GM18511 (cell line): Measurements from ENCODE around the gene OSBPL8.
"Not testable (repeated sequence)": the region's sequence is repeated elsewhere in the genome, so short reads cannot be mapped to it uniquely, and the experiment has no call there.

ENCODE experiments used
- ATAC-seq: cut with Tn5 transposase; IDR thresholded peaks from one replicate; pipeline ENCODE4 v1.9.1; 2021; ENCODE audit warnings: mild to moderate bottlenecking, moderate library complexity; ENCODE audit not compliant: unreplicated experiment

Gene OSBPL8

DNA sequence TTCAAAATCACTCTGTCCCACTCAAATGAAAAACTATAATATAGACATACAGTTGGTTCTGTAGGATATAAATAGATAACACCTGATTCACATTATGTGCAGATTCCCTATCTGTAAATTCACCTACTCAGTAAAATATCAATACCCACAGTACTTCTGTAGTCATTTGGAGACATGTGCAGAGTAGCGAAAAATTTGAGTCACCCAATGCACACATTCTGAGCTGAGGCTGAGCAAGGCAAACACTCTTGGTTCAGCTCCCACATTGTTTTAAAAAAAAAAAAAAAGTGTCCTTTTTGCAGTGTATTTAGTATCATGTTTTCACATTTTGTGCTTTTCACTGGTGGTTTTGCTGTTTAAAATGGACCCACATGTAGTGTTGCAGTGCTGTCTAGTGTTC, 184.1 kb downstream of the OSBPL8 start:
- ATAC-seq, result no peak

DNA sequence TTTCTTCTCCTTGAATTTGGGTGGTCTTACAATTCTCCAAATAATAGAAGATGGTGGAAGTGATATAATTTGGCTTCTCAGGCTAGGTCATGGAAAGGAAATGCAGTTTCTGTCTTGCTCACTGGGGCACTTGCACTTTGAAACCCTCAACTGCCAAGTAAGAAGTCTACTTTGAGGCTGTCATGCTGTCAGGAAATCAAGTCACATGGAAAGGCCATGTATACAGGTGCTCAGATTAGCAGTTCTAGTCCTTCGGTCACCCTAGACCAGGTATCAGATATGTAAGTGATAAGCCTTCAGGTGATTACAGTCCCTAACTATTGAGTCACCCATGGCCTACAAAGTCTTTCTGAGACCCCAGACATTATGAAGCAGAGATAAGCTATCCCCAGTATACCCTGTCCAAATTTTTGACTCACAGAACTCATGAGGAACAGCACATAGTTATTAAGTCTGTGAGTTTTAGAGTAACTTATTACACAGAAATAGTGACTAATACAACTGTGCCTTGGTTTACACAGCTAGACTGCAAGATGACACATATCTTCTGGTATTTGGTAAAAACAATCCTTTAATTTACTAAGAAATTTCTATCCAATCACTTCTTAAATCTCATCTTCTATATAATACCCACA, 185.1 kb downstream of the OSBPL8 start:
- ATAC-seq, result no peak

DNA sequence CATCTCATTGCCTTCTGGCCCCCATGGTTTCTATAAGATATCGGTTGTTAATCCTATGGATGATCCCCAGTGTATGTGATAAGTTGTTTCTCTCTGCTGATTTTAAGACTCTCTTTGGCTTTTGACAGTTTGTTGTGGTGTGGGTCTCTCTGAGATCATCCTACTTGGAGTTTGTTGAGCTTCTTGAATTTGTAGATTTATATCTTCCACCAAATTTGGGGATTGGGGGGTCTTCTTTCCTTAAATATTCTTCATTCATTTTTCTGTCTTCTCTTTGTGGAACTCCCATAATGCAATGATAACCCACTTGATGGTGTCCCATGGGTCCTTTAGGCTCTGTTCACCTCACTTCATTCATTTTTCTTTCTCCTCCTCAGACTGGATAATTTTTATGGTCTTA, 191.3 kb downstream of the OSBPL8 start:
- ATAC-seq, result no peak

DNA sequence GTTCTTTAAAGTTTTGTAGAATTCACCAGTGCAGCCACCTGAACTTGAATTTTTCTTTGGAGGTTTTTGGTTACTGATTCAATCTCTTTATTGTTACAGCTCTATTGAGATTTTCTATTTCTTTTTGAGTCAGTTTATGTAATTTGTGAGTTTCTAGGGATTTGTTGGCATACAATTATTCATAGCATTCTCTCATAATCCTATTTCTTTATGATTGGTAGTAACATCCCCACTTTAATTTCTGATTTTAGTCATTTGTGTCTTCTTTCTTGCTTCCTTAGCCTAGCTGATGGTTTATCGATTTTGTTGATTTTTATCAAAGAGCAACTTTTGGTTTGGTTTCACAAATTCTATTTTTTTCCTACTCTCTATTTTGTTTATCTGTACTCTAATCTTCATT, 193.4 kb downstream of the OSBPL8 start:
- ATAC-seq, result no peak

DNA sequence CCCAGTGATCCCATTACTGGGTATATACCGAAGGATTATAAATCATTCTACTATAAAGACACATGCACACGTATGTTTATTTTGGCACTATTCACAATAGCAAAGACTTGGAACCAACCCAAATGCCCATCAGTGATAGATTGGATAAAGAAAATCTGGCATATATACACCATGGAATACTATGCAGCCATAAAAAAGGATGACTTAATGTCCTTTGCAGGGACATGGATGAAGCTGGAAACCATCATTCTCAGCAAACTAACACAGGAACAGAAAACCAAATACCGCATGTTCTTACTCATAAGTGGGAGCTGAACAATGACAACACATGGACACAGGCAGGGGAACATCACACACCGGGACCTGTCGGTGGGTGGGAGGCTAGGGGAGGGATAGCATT, 195.4 kb downstream of the OSBPL8 start:
- ATAC-seq, result not testable (repeated sequence)

DNA sequence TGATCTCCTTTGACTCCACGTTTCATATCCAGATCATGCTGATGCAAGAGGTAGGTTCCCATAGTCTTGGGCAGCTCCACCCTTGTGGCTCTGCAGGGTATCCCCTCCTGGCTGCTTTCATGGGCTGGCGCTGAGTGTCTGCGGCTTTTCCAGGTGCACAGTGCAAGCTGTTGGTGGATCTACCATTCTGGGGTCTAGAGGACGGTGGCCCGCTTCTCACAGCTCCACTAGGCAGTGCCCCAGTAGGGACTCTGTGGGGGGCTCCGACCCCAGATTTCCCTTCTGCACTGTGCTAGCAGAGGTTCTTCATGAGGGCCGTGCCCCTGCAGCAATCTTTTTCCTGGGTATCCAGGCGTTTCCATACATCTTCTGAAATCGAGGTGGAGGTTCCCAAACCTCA, 199.3 kb downstream of the OSBPL8 start:
- no peak for ATAC-seq

DNA sequence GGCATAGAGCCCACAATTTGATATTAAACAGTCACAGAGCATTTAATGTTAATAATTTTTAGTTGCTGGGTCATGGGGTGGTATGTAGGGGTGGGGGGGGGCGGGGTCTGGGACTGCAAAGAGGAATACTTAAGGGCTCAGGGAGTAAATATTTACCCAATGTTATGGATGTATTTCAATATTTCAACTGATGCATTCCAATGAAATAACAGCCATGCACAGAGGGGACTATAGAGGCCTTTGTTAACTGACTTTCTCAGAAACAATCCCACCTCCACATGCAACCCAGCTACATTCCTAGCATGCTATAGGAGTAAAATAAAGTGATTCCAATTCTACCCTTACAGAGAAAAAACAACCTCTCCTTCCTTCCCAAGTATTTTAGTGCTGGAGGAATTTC, 203.5 kb downstream of the OSBPL8 start:
- ATAC-seq, result no peak

DNA sequence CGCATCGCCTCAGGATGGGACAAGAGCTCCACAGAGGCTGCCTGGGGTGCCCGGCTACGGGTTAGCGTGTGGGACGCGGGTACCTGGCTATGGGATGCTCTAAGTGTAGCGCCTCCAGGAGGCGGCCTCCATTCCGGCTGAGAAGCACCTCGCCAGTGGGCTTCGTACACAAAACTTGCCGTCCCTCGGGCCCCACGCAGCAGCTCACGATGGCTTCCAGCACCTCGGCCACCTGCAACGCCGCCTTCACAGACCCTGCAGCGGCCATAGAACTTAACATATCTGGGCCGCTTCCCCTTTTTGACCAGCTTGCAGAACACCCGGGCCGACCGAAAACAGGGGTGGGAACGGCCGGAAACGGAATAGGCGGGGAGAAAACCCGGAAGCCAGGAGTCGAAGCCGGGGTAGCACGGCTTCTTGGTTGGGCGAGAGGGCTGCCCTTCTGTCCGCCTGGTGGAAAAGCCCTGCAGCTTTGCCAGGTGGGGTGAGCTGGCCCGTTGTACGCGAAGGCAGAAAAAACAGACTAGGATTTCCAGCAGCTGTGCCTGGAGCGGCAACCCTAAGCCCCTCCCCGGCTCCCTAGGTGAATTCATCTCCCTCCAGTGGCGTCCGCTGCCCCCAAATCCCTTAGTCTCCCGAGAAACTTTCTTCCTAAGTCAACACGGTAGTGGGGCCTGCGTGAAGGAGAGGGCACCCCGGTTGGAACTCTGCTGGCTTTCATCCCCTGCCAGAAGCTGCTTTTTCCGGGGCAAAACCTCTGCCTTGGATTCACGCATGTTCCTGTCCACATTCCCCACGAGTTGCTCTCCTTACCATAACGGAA, 211.3 kb downstream of the OSBPL8 start, which contains the start of gene BBS10:
Gene BBS10, minus strand, starts transcription at position 337 of the 823 bp plus-strand sequence. Its CDS starts 57 bp downstream, at position 280.
- peak; percentile 97 for ATAC-seq

DNA sequence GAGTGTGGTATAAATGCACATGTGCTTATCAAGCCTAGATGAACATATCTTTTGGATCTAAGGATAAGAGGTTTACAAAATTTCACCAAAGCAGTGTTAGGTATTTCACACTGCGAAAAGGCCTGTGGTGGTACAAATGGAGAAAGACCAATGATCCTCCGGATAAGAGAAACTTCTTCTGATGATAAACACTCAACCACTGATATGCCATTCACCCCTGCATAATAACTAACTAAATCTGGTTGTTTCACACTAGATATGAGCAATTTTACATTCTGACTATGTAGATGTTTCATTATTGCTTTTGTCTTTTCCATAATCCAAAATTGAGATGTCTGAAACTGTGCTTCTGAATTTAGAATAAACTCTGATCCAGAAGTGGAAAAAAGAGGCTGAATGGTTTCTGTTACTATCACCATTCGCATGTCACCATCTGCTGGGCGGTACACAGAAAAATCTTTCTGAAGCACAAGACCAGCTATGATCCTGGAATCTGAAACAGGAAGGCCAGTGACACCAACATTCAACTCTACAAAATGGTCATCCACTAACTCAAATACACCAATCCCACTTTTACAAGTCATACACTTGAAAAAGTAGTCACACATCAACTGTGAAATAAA, 212.7 kb downstream of the OSBPL8 start:
- ATAC-seq, result peak; percentile 21

DNA sequence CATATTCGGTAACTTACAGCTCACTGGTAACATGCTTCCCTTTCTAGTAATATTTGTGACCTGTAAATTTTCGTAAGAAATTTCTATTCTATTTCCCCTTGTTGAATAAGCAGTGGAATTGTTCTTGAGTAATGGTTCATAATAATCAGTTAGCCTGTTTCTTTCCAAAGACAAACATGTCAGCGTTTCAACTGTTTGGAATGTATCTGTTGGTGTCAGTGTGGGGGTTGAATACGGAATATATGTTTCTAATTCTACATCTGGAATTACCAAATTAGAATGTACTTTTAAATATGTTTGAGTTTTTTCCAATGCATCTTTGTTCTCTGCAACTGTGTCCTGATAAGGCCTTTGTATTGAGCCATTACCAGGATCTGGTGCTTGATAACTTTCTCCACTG, 213.3 kb downstream of the OSBPL8 start:
- no peak for ATAC-seq

DNA sequence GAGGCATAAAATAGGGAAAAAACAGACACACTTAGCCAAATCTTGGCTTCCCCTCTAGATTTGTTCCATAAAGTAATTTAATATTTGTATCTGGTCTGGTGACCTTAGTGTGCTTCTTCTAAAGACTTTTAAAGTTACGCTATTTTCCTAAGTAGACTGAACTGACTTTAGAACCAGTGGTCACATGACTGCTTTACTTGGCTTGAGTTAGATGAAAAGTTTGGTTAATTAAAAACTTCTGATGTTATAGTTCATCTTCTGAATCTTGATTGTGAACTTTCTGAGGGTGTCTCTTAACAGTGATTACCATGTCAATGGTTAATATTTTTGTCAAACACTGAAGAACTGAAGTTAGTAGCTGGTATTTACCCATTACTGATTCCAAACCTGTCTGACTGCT, 214.0 kb downstream of the OSBPL8 start:
- ATAC-seq, result no peak

DNA sequence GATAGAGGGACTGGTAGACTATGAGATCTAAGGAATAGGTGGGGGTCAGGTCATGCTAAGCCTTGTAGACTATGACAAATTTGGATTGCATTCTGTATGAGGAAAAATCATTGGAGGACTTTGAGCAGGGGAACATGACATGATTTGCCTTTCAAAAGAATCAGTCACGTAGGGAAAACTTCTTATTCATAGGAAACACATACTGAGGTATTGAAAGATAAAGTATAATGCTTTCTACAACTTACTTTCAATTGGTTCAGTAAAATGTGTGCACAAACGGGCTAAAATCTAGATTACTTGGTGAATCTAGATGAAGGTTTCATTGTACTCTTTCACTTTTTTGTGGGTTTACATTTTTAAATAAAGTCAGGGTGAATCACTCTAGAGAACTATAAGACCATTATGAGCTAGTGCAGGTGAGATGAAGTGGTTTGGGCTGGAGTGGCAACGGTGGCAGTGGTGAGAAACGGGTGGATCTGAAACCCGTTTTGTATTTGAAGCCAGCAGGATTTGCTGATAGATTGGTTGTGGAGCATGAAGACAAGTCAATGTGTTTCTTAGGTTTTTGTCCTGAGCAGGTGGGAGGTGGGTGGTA, 218.0 kb downstream of the OSBPL8 start:
- no peak for ATAC-seq

DNA sequence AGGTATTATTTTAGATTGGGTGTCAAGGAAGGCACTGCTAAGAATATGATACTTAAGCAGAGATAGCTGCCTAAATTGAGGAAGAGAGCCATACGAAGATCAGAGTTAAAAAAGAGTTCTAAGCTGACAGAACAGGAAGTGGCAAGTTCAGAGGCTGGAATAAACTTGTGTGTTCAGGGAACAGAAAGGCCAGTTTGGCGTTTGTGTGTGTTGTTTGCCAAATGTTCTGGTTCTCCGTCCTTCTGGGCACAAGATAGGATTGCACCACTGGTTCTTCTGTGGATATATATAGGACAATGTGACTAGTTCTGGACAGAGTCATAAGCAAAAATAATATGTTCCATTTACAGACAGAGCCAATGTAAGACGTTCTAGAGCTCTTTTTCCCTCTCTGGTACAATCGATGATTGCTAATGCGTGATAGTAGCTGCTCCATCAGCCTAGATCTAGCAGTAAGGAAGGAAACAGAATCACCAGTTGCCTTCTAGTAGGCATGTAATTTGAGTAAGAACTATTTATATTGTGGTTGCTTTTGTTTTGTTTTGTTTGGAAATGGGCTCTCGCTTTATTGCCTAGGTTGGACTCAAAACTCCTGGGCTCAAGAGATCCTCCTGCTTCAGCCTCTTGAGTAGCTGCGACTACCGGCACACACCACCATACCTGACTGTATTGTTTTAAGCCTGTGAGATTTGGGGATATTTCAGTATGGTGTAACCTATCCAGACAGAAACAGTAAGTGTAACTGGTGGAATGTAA, 218.7 kb downstream of the OSBPL8 start:
- ATAC-seq, result no peak

DNA sequence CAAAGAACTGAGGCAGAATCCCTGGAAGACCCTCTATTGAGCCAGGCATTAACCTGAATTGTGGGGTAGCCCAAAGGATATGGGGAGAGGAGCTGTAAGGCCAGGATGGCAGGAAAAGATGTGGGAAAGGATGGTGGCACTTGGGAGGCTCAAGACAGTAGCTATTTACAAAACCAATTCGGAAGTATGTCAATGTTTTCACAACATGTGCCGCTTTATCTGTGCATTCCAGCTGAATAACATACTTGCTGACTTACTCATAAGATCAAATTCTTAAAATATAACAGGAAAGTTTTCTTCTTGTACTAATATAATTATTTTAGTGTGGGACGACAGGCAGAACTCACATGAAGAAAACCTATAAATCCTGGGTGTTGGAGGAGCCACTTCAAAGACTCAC, 222.0 kb downstream of the OSBPL8 start:
- no peak for ATAC-seq

DNA sequence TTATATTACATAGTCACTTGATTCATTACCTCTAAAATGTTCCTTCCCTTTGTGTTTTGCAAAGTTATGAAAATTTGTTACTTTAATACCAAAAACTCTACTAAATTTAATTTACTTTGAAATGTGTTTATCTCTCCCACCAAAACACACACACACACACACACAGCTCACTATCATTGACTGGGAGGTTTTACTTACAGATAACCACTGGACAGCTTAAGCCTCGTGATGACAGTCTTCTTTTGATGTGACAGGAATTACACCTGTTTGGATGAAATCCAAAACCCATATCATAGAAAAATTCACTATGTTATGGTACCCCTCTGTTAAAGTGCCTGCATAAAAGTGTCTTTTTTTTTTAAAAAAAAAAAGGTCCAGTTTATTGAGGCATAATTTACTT, 227.0 kb downstream of the OSBPL8 start:
- ATAC-seq, result no peak

DNA sequence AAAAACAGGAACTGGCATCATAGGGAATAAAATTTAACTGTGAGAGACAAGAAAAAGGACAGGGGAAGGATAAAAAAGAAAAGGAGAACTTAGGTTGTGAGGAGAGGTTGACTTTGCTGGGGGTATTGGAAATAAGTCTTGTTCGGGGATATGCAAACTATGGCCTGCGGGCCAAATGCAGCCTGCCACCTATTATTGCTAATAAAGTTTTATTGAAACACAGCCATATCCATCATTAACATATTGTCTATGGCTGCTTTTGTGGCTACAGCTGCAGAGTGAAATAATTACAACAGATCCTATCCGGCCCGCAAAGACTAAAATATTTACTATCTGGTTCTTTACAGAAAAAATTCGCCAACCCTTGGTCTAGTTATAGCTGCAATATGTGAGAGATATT, 230.0 kb downstream of the OSBPL8 start:
- no peak for ATAC-seq

DNA sequence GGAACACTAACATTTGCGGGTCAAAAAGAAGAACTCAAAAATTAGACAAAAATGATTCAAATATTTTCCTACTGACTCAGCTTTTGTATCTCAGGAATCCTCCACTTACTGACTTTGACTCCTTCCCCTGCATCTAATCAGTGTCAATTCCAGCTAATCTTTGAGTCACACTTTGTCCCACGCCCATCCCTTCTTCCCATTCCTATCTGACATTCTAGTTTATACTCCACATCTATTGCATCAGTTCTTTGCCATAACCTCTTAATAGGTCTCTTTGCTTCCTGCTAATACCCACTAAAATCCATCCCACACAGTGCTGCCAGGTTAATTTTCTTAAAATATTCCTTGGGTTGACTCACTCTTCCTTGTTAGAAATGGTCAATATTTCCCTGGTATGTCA, 230.4 kb downstream of the OSBPL8 start:
- ATAC-seq, result no peak

DNA sequence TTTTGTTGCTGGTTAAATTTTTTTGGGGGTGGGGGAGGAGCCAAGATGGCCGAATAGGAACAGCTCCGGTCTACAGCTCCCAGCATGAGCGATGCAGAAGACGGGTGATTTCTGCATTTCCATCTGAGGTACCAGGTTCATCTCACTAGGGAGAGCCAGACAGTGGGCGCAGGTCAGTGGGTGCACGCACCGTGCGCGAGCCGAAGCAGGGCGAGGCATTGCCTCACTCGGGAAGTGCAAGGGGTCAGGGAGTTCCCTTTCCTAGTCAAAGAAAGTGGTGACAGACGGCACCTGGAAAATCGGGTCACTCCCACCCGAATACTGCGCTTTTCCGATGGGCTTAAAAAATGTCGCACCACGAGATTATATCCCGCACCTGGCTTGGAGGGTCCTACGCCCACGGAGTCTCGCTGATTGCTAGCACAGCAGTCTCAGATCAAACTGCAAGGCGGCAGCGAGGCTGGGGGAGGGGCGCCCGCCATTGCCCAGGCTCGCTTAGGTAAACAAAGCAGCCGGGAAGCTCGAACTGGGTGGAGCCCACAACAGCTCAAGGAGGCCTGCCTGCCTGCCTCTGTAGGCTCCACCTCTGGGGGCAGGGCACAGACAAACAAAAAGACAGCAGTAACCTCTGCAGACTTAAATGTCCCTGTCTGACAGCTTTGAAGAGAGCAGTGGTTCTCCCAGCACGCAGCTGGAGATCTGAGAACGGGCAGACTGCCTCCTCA, 239.8 kb downstream of the OSBPL8 start:
- not testable (repeated sequence) for ATAC-seq

DNA sequence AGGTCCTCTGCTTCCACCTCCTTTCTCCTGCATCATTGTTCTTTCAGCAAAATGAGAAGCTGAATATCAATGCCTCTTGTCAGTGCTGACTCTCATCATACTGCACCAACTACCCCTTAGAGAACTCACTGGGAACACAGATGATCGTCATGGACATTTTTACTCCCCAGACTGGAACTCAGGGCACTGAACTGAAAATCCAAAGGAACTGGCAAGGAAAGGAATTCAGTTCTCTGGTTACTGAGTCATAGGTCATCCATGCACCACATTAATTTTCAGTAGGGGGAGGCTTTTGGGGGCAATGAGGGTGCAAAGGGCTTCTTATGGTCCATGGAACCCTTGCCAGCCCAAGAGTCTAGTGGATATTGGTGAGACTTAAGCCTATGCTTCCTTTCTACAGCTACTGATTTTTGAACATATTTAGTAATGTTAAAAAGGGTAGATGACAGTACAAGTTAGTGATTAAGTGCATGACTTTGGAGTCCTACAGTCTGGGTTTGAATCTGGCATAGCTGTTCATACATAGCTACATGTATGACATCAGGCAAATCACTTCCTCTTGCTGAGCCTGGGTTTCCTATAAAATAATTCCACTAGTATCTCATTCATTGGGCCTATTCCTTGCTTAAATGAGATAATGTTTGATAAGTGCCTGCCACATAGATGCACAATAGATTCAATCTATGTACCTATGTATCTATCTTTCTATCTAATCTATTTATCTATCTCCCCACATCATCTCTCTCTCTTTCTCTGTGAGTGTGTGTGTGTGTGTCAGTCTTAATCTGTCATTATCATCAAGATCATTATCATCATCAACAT, 240.6 kb downstream of the OSBPL8 start:
- no peak for ATAC-seq
